Fibroblast of lung (primary cell): ENCODE results near the gene EFNB2.

ENCODE experiments used
- EZH2 ChIP-seq: IDR thresholded peaks from 2 replicates; pipeline ENCODE4 v1.5.1; 2012; ENCODE audit warnings: low read length, control low read depth, mild to moderate bottlenecking; ENCODE audit errors: missing control alignments
- TF ChIP-seq, protein P1 (sequence below), 2 donors: IDR thresholded peaks in 1 of 2; conservative IDR thresholded peaks in 1 of 2; 1 replicate in 1 of 2; 2 replicates in 1 of 2; pipeline ENCODE4 v1.5.1; 2011 to 2012; ENCODE audit warnings: low read length in 2 of 2, control low read depth in 1 of 2, inconsistent platforms in 1 of 2, low read depth in 1 of 2, mild to moderate bottlenecking in 1 of 2

- TF ChIP-seq, protein P1, sequence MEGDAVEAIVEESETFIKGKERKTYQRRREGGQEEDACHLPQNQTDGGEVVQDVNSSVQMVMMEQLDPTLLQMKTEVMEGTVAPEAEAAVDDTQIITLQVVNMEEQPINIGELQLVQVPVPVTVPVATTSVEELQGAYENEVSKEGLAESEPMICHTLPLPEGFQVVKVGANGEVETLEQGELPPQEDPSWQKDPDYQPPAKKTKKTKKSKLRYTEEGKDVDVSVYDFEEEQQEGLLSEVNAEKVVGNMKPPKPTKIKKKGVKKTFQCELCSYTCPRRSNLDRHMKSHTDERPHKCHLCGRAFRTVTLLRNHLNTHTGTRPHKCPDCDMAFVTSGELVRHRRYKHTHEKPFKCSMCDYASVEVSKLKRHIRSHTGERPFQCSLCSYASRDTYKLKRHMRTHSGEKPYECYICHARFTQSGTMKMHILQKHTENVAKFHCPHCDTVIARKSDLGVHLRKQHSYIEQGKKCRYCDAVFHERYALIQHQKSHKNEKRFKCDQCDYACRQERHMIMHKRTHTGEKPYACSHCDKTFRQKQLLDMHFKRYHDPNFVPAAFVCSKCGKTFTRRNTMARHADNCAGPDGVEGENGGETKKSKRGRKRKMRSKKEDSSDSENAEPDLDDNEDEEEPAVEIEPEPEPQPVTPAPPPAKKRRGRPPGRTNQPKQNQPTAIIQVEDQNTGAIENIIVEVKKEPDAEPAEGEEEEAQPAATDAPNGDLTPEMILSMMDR (conservative IDR thresholded peaks at IDR 0.05 in 1 of 2, IDR thresholded peaks at IDR 0.05 in 1 of 2; ENCODE audit: low read depth in 1 of 2, low read length in 2 of 2): no peak
- TF ChIP-seq EZH2: no peak
Measured at GRCh38 chr13:106515635-106516254, 19.7 kb downstream of the EFNB2 start.
